OCI-LY7 (cell line): ENCODE data around the gene PTX4.

Experiments used
- CTCF ChIP-seq: fragments of 200-600 bp; sonication (generic); conservative IDR thresholded peaks from 2 replicates; pipeline ENCODE4 v1.5.1; 2014; ENCODE audit warnings: mild to moderate bottlenecking, antibody characterized with exemption, low read length, moderate library complexity, mixed read lengths
- EZH2phosphoT487 ChIP-seq: fragments of 200-600 bp; sonication (generic); IDR thresholded peaks from 2 replicates; pipeline ENCODE4 v1.6.1; 2018; ENCODE audit warnings: low read depth, borderline replicate concordance, mild to moderate bottlenecking, mixed run types, antibody characterized with exemption, low read length, moderate library complexity, mixed read lengths

DNA sequence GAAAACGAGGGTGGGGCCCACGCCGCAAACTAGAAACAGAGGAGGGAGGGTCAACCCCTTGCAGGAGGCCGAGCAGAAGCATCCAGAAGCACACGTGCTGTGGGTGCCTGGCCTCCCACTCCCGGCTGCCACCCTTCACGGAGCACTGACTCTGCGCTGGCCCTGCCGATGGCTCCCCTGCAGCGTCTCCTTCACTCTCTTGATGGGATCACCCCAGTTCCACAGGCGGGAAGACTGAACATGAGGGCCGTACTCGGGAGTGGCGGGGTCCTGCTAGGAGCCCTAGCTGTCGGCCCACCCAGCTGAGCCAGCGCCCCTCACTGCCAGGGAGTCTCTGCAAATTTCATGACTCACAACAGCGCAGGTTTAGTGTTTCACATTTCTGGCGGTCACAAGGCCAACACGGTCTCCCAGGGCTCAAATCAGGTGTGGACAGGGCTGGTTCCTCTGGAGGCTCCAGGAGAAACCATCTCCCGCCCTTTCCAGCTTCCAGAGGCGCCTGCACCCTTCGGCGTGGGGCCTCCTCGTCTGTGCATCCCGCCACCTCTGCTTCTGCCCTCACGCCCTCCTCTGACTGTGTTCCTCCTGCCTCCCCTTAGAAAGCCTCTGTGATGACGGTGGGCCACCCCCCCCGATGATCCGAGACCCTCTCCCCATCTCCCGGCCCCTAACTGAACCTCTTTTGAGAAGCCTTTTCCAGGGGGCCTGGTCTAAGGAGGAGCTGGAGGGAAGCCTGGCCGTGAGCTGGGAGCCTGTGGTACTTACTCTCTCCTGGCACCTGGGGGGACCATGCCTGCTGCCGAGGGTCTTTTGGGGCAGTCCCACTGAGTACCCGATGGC, 2.0 kb downstream of the PTX4 start:
- no peak for TF ChIP-seq CTCF
- TF ChIP-seq EZH2phosphoT487 = no peak
